IMR-90 (cell line): ENCODE data around the gene ENPEP.

Source experiments
- CEBPB ChIP-seq: IDR thresholded peaks from 2 replicates; pipeline ENCODE4 v1.6.1; 2012; ENCODE audit warnings: low read depth, low read length, improper control_type of control experiment
- MAZ ChIP-seq: IDR thresholded peaks from 2 replicates; pipeline ENCODE4 v1.6.1; 2012; ENCODE audit warnings: low read depth, mild to moderate bottlenecking, low read length, improper control_type of control experiment, moderate library complexity, borderline replicate concordance
- POLR2A ChIP-seq: IDR thresholded peaks from 2 replicates; pipeline ENCODE4 v1.6.1; 2012; ENCODE audit warnings: mild to moderate bottlenecking, low read depth, low read length
- RFX5 ChIP-seq: IDR thresholded peaks from 2 replicates; pipeline ENCODE4 v1.8.0; 2012; ENCODE audit warnings: low read depth, mild to moderate bottlenecking, low read length, moderate library complexity
- TF ChIP-seq, protein P1 (sequence below): conservative IDR thresholded peaks from 2 replicates; pipeline ENCODE4 v1.5.1; 2012; ENCODE audit warnings: mild to moderate bottlenecking, low read depth, low read length, improper control_type of control experiment

DNA sequence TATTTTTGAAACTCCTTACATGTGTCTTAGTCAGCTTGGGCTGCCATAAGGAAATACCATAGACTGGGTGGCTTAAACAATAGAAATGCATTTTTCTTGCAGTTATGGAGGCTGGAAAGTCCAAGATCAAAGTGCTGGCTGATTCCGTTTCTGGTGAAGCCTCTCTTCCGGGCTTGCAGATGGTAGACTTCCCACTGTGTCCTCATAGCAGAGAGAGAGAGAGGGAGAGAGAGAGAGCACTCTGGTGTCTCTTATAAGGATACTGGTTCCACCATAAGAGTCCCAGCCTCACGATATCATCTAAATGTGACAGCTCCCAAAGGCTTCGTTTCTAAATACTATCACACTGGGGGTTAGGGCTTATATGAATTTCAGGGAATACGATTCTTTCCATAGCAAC is 39.7 kb downstream of the ENPEP start:
- TF ChIP-seq MAZ, result no peak
- TF ChIP-seq, protein P1, sequence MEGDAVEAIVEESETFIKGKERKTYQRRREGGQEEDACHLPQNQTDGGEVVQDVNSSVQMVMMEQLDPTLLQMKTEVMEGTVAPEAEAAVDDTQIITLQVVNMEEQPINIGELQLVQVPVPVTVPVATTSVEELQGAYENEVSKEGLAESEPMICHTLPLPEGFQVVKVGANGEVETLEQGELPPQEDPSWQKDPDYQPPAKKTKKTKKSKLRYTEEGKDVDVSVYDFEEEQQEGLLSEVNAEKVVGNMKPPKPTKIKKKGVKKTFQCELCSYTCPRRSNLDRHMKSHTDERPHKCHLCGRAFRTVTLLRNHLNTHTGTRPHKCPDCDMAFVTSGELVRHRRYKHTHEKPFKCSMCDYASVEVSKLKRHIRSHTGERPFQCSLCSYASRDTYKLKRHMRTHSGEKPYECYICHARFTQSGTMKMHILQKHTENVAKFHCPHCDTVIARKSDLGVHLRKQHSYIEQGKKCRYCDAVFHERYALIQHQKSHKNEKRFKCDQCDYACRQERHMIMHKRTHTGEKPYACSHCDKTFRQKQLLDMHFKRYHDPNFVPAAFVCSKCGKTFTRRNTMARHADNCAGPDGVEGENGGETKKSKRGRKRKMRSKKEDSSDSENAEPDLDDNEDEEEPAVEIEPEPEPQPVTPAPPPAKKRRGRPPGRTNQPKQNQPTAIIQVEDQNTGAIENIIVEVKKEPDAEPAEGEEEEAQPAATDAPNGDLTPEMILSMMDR, result no peak
- TF ChIP-seq POLR2A, result no peak
- no peak for TF ChIP-seq RFX5
- TF ChIP-seq CEBPB, result no peak
